Motor neuron (in vitro differentiated cells): ENCODE data around the gene SERP2. TPM values are rescaled to one million over a fixed set of nuclear protein-coding genes. Genes with fewer than 3 reads are reported as not detected.

Experiments
- ATAC-seq, 8 experiments: fragments of 200-7000 bp; cut with Tn5 transposase; replicated peaks in 6 of 8; 2 replicates each; pipeline ENCODE4 v1.8.0; 2021; ENCODE audit warnings: mild to moderate bottlenecking in 8 of 8, moderate library complexity in 8 of 8
- H3K27ac ChIP-seq, 2 donors: fragments of 250-450 bp; sonication (Bioruptor Pico); 2 replicates each; pipeline ENCODE4 v1.9.0; 2021; ENCODE audit warnings: antibody characterized with exemption in 2 of 2, mild to moderate bottlenecking in 2 of 2, moderate library complexity in 1 of 2
- H3K4me1 ChIP-seq, 2 donors: fragments of 250-450 bp; sonication (Bioruptor Pico); replicated peaks in 1 of 2; 2 replicates each; pipeline ENCODE4 v1.6.1; 2021; ENCODE audit warnings: antibody characterized with exemption in 2 of 2, mild to moderate bottlenecking in 2 of 2, moderate library complexity in 1 of 2
- H3K4me3 ChIP-seq, 5 donors: fragments of 250-450 bp; sonication (Bioruptor Pico); 2 replicates each; pipeline ENCODE4 v1.9.0; 2021; ENCODE audit warnings: antibody characterized with exemption in 5 of 5, mild to moderate bottlenecking in 5 of 5, moderate library complexity in 4 of 5
- WGBS, 10 experiments: fragments of 450-650 bp; shearing (Covaris generic); methylation state at CpG; one replicate each; pipeline ENCODE4 v1.0.0; 2022; 5-methylcytosine and 5-hydroxymethylcytosine counted together
- in situ Hi-C, 9 experiments: fragments of 400-800 bp; cut with MboI; loops; one replicate each; pipeline ENCODE4 v1.15.0; 2021; ENCODE audit warnings: low sequenced_read_pairs in 9 of 9, low pct_unique_long_range_greater_than_20kb in 2 of 9; ENCODE audit not compliant: unreplicated experiment in 9 of 9
- total RNA-seq, 8 experiments: library from RNA; unstranded; fragments of 300-600 nt; gene quantifications; 2 replicates each; pipeline versions ENCODE4 v1.2.3 to v1.2.4, GENCODE V29; 2022

SERP2 gene
- total RNA-seq, 8 experiments from 2014 or later = 1.3 to 18.1 (median 10.3) TPM

- Histone ChIP-seq H3K4me3 (no peak overlapping the region), H3K27ac (no peak overlapping the region), H3K4me1 (peaks cover 0 to 5% of the 10 kb centered on the region in 2 donors)
- in situ Hi-C loops = no loop called here
- 81 to 95% (median 91%) methylated on average over 2 to 4 of the region's 5 CpGs; no CpG with 5 or more reads in 2 of the 10 experiments for WGBS, 10 experiments
- ATAC-seq = no peak
These were observed 50.2 kb downstream of the SERP2 start for GRCh38 chr13:44423824-44424223.

- no peak overlapping the region for H3K27ac ChIP-seq
- in situ Hi-C loops = loop anchor here in 7 of 9 experiments (25.0 kb wide), 5 partner anchors 163 to 513 kb away; no protein-coding TSS in a partner anchor
- peak in 1 of 8 experiments; percentile 31 for ATAC-seq
- H3K4me3 ChIP-seq = no peak overlapping the region
- H3K4me1 ChIP-seq = peaks cover 0 to 3% of the 10 kb centered on the region in 2 donors
- 20 to 100% (median 74%) methylated on average over 1 to 8 of the region's 9 CpGs; no CpG with 5 or more reads in 2 of the 10 experiments for WGBS, 10 experiments
These were observed 51.6 kb downstream of the SERP2 start for GRCh38 chr13:44425041-44425814.

GRCh38 chr13:44425815-44426078, 52.1 kb downstream of the SERP2 start:
- no peak overlapping the region for H3K27ac ChIP-seq
- 80 to 100% (median 100%) methylated on average over 1 to 2 of the region's 2 CpGs; no CpG with 5 or more reads in 4 of the 10 experiments for WGBS, 10 experiments
- in situ Hi-C loops = loop anchor here in 7 of 9 experiments (25.0 kb wide), 5 partner anchors 163 to 513 kb away; no protein-coding TSS in a partner anchor
- no peak overlapping the region for H3K4me3 ChIP-seq
- peaks cover 0 to 3% of the 10 kb centered on the region in 2 donors for H3K4me1 ChIP-seq
- ATAC-seq = no peak

GRCh38 chr13:44426461-44426860, 52.8 kb downstream of the SERP2 start:
- no peak for ATAC-seq
- Histone ChIP-seq H3K4me1 (peaks cover 0 to 3% of the 10 kb centered on the region in 2 donors), H3K4me3 (no peak overlapping the region), H3K27ac (no peak overlapping the region)
- in situ Hi-C loops = loop anchor here in 7 of 9 experiments (25.0 kb wide), 5 partner anchors 164 to 514 kb away; no protein-coding TSS in a partner anchor
- 22 to 94% (median 60%) methylated on average over 1 to 3 of the region's 3 CpGs; no CpG with 5 or more reads in 5 of the 10 experiments for WGBS, 10 experiments

- Histone ChIP-seq H3K27ac (no peak overlapping the region), H3K4me3 (no peak overlapping the region), H3K4me1 (peaks cover 8 to 12% of the 10 kb centered on the region in 2 donors)
- ATAC-seq = no peak
- WGBS, 10 experiments = 33 to 100% (median 84%) methylated on average over 1 to 2 of the region's 2 CpGs; no CpG with 5 or more reads in 3 of the 10 experiments
- in situ Hi-C loops = loop anchor here in 7 of 9 experiments (25.0 kb wide), 5 partner anchors 167 to 517 kb away; no protein-coding TSS in a partner anchor
These were observed 55.7 kb downstream of the SERP2 start for GRCh38 chr13:44429311-44429710.

- WGBS, 10 experiments = 67 to 100% (median 90%) methylated on average over 1 to 3 of the region's 4 CpGs
- ATAC-seq = no peak
- Histone ChIP-seq H3K4me3 (no peak overlapping the region), H3K27ac (no peak overlapping the region), H3K4me1 (peaks cover 8 to 12% of the 10 kb centered on the region in 2 donors)
- in situ Hi-C loops = loop anchor here (10.0 to 25.0 kb wide), 7 partner anchors 169 to 526 kb away; no protein-coding TSS in a partner anchor
These were observed 57.5 kb downstream of the SERP2 start for GRCh38 chr13:44431150-44431549.

- 59 to 83% (median 76%) methylated on average over 1 to 5 of the region's 5 CpGs; no CpG with 5 or more reads in 2 of the 10 experiments for WGBS, 10 experiments
- Histone ChIP-seq H3K4me1 (peaks cover 8 to 13% of the 10 kb centered on the region in 2 donors), H3K27ac (no peak overlapping the region), H3K4me3 (no peak overlapping the region)
- no peak for ATAC-seq
- in situ Hi-C loops = loop anchor here (10.0 to 25.0 kb wide), 7 partner anchors 170 to 528 kb away; no protein-coding TSS in a partner anchor
These were observed 59.0 kb downstream of the SERP2 start for GRCh38 chr13:44432650-44433049.

- 67 to 100% (median 93%) methylated on average over 2 to 7 of the region's 15 CpGs; no CpG with 5 or more reads in 5 of the 10 experiments for WGBS, 10 experiments
- Histone ChIP-seq H3K4me1 (peaks cover 8 to 19% of the 10 kb centered on the region in 2 donors), H3K4me3 (peak overlapping the region; percentile 74 to 92 (median 87)), H3K27ac (peak overlapping the region in 1 of 2 donors; percentile 8)
- no peak for ATAC-seq
- in situ Hi-C loops = loop anchor here (10.0 to 25.0 kb wide), 7 partner anchors 172 to 529 kb away; no protein-coding TSS in a partner anchor
These were observed 60.5 kb downstream of the SERP2 start for GRCh38 chr13:44433863-44434765.

- in situ Hi-C loops = loop anchor here (10.0 to 25.0 kb wide), 7 partner anchors 172 to 530 kb away; no protein-coding TSS in a partner anchor
- H3K27ac ChIP-seq = peak overlapping the region; percentile 4 to 8
- 0 to 100% (median 13%) methylated on average over 1 to 4 of the region's 4 CpGs; no CpG with 5 or more reads in 3 of the 10 experiments for WGBS, 10 experiments
These were observed 61.1 kb downstream of the SERP2 start for GRCh38 chr13:44434766-44435141.

GRCh38 chr13:44435142-44435918, 61.7 kb downstream of the SERP2 start:
- peaks cover 14 to 19% of the 10 kb centered on the region in 2 donors for H3K4me1 ChIP-seq
- peak; percentile 55 to 75 (median 70) for ATAC-seq
- 0 to 3% (median 0%) methylated on average over 6 to 17 of the region's 51 CpGs; no CpG with 5 or more reads in 2 of the 10 experiments for WGBS, 10 experiments
- H3K4me3 ChIP-seq = peak overlapping the region; percentile 74 to 92 (median 87)
- H3K27ac ChIP-seq = peak overlapping the region; percentile 96 to 98
- in situ Hi-C loops = loop anchor here (10.0 to 25.0 kb wide), 7 partner anchors 173 to 531 kb away; no protein-coding TSS in a partner anchor

More at GRCh38 chr13:44434766-44435141, 61.1 kb downstream of the SERP2 start:
- Histone ChIP-seq H3K4me3 (peak overlapping the region; percentile 74 to 92 (median 87)), H3K4me1 (peaks cover 13 to 19% of the 10 kb centered on the region in 2 donors)
- no peak for ATAC-seq

- peak overlapping the region; percentile 74 to 92 (median 87) for H3K4me3 ChIP-seq
- ATAC-seq = no peak
- 0 to 4% (median 0%) methylated on average over 4 to 8 of the region's 9 CpGs for WGBS, 10 experiments
- H3K4me1 ChIP-seq = peaks cover 14 to 19% of the 10 kb centered on the region in 2 donors
- in situ Hi-C loops = loop anchor here (10.0 to 25.0 kb wide), 7 partner anchors 174 to 531 kb away; no protein-coding TSS in a partner anchor
- H3K27ac ChIP-seq = peak overlapping the region; percentile 96 to 98
These were observed 62.4 kb downstream of the SERP2 start for GRCh38 chr13:44435919-44436510.
